GM12878 (cell line): ENCODE data around the gene EIF2S3B. TPM values are rescaled to one million over a fixed set of nuclear protein-coding genes. Genes with fewer than 3 reads are reported as not detected.

Experiments used
- ATAC-seq: fragments of 200-7000 bp; cut with Tn5 transposase; 3 replicates; pipeline ENCODE4 v1.9.1; 2020; ENCODE audit warnings: mild to moderate bottlenecking, moderate library complexity
- BruUV-seq: library from RNA; stranded (reverse); fragments of 400-500 nt; replicated peaks from 2 replicates; lab custom pipeline; 2021; lab: Mats Ljungman, UMichigan
- CTCF ChIA-PET: fragments of 300-600 bp; sonication (Branson Sonifier 250); formaldehyde crosslinking; extraction: SDS; loops from one replicate; lab custom pipeline; 2021; ENCODE audit warnings: inconsistent platforms; lab: Yijun Ruan, JAX
- POLR2A ChIA-PET: fragments of 350-600 bp; formaldehyde crosslinking; extraction: SDS; loops from one replicate; lab custom pipeline; 2021; ENCODE audit warnings: inconsistent platforms; lab: Charles Lee
- RAD21 ChIA-PET: fragments of 300-600 bp; sonication (Branson Sonifier 250); formaldehyde crosslinking; loops from one replicate; lab custom pipeline; 2023; ENCODE audit warnings: antibody characterized with exemption; ENCODE audit not compliant: unreplicated experiment; lab: Charles Lee
- SMC1A ChIA-PET: fragments of 300-600 bp; sonication (Branson Sonifier 250); formaldehyde crosslinking; loops from one replicate; lab custom pipeline; 2023; ENCODE audit not compliant: unreplicated experiment, uncharacterized antibody; lab: Charles Lee
- DNase-seq: peaks from one replicate; pipeline ENCODE4 v3.0.0-alpha.2; 2011; ENCODE audit warnings: low read depth, low spot score
- FAIRE-seq: peaks from 3 replicates; lab custom pipeline; 2011; peaks lifted over from hg19 to GRCh38; lab: Jason Lieb, UNC
- H2AFZ ChIP-seq: 2 replicates; pipeline ENCODE4 v1.6.0; 2011; ENCODE audit warnings: low read depth, low read length, control low read depth; ENCODE audit not compliant: control insufficient read depth
- H3K27ac ChIP-seq: 2 replicates; pipeline ENCODE4 v1.5.1; 2011; ENCODE audit warnings: control low read depth; ENCODE audit not compliant: control insufficient read depth, insufficient read depth
- H3K27me3 ChIP-seq, 2 experiments: replicated peaks in 1 of 2; 2 replicates each; pipeline versions ENCODE4 v1.6.0 to v1.6.1; 2011; ENCODE audit warnings: low read length in 1 of 2; ENCODE audit not compliant: control insufficient read depth in 2 of 2, insufficient read depth in 2 of 2
- H3K36me3 ChIP-seq, 2 experiments: 2 replicates each; pipeline ENCODE4 v1.5.1; 2011; ENCODE audit warnings: low read length in 1 of 2; ENCODE audit not compliant: control insufficient read depth in 2 of 2, insufficient read depth in 2 of 2
- H3K4me1 ChIP-seq: 2 replicates; pipeline ENCODE4 v1.6.1; 2011; ENCODE audit warnings: mild to moderate bottlenecking, low read length, moderate library complexity, mixed read lengths; ENCODE audit not compliant: control insufficient read depth, insufficient read depth
- H3K4me2 ChIP-seq: 2 replicates; pipeline ENCODE4 v1.6.0; 2011; ENCODE audit warnings: control low read depth; ENCODE audit not compliant: control insufficient read depth, insufficient read depth
- H3K4me3 ChIP-seq: fragments of 200-600 bp; sonication (generic); 2 replicates; pipeline ENCODE4 v1.5.1; 2016
- H3K79me2 ChIP-seq: 2 replicates; pipeline ENCODE4 v1.6.0; 2011; ENCODE audit warnings: low read length; ENCODE audit not compliant: control insufficient read depth, insufficient read depth
- H3K9ac ChIP-seq: 2 replicates; pipeline ENCODE4 v1.8.0; 2011; ENCODE audit warnings: low read length, control low read depth, mixed read lengths; ENCODE audit not compliant: control insufficient read depth, insufficient read depth
- H3K9me3 ChIP-seq: replicated peaks from 3 replicates; pipeline ENCODE4 v1.5.1; 2011; ENCODE audit warnings: mild to moderate bottlenecking, low read length; ENCODE audit not compliant: control insufficient read depth, insufficient read depth
- H4K20me1 ChIP-seq: 2 replicates; pipeline ENCODE4 v1.6.0; 2011; ENCODE audit not compliant: control insufficient read depth, insufficient read depth
- E2F8 ChIP-seq: fragments of 450-650 bp; IDR thresholded peaks from 2 replicates; pipeline ENCODE4 v1.6.1; 2018; ENCODE audit warnings: mild to moderate bottlenecking, low read depth, moderate library complexity; ENCODE audit not compliant: partially characterized antibody
- IKZF2 ChIP-seq, 2 experiments: fragments of 450-650 bp; IDR thresholded peaks; 2 replicates each; pipeline ENCODE4 v1.6.1; 2017; ENCODE audit warnings: mild to moderate bottlenecking in 2 of 2, moderate library complexity in 2 of 2
- JUNB ChIP-seq: IDR thresholded peaks from 2 replicates; pipeline ENCODE4 v1.6.1; 2016; ENCODE audit warnings: antibody characterized with exemption, mild to moderate bottlenecking
- KLF5 ChIP-seq: fragments of 450-650 bp; IDR thresholded peaks from 2 replicates; pipeline ENCODE4 v1.6.1; 2014; ENCODE audit warnings: mild to moderate bottlenecking; ENCODE audit not compliant: partially characterized antibody
- MYB ChIP-seq: fragments of 150-350 bp; IDR thresholded peaks from 2 replicates; pipeline ENCODE4 v1.6.1; 2014; ENCODE audit warnings: mild to moderate bottlenecking, low read depth, low read length, borderline replicate concordance
- NFYB ChIP-seq: IDR thresholded peaks from 2 replicates; pipeline ENCODE4 v1.6.1; 2011; ENCODE audit warnings: low read depth, mild to moderate bottlenecking, low read length, improper control_type of control experiment, moderate library complexity; ENCODE audit not compliant: insufficient read depth
- NR2C1 ChIP-seq: fragments of 450-650 bp; IDR thresholded peaks from 2 replicates; pipeline ENCODE4 v1.6.1; 2017; ENCODE audit warnings: antibody characterized with exemption, mild to moderate bottlenecking, moderate library complexity
- POLR2AphosphoS2 ChIP-seq: IDR thresholded peaks from 2 replicates; pipeline ENCODE4 v1.6.1; 2011; ENCODE audit warnings: low read depth, mild to moderate bottlenecking, low read length, improper control_type of control experiment, moderate library complexity
- POU2F2 ChIP-seq: IDR thresholded peaks from 3 replicates; pipeline ENCODE4 v1.6.1; 2011; ENCODE audit warnings: low read depth, mild to moderate bottlenecking, low read length, borderline replicate concordance
- SRF ChIP-seq, 2 experiments: IDR thresholded peaks; 2 replicates each; pipeline ENCODE4 v1.6.1; 2011; ENCODE audit warnings: low read depth in 2 of 2, low read length in 2 of 2, mild to moderate bottlenecking in 1 of 2, moderate library complexity in 1 of 2
- SUPT20H ChIP-seq: IDR thresholded peaks from 2 replicates; pipeline ENCODE4 v1.6.1; 2011; ENCODE audit warnings: low read depth, mild to moderate bottlenecking, low read length, moderate library complexity, borderline replicate concordance; ENCODE audit not compliant: control insufficient read depth
- SUZ12 ChIP-seq: fragments of 200-600 bp; sonication (generic); IDR thresholded peaks from one replicate; pipeline ENCODE4 v1.6.1; 2018; ENCODE audit warnings: antibody characterized with exemption, mild to moderate bottlenecking; ENCODE audit not compliant: unreplicated experiment
- WRNIP1 ChIP-seq: IDR thresholded peaks from 2 replicates; pipeline ENCODE4 v1.6.1; 2011; ENCODE audit warnings: low read depth, low read length, improper control_type of control experiment, borderline replicate concordance
- ZNF207 ChIP-seq: fragments of 450-650 bp; IDR thresholded peaks from 2 replicates; pipeline ENCODE4 v1.6.1; 2014; ENCODE audit warnings: antibody characterized with exemption, mild to moderate bottlenecking, borderline replicate concordance
- ZNF274 ChIP-seq: IDR thresholded peaks from one replicate; pipeline ENCODE4 v1.8.0; 2011; ENCODE audit not compliant: insufficient read length, insufficient read depth
- WGBS: methylation state at CpG from one replicate; pipeline ENCODE4 v1.1.6; 2016; ENCODE audit warnings: low lambda C conversion rate; ENCODE audit not compliant: insufficient replicate concordance, insufficient coverage; ENCODE audit errors: missing lambda C conversion rate; 5-methylcytosine and 5-hydroxymethylcytosine counted together
- in situ Hi-C: fragments of 300-500 bp; cut with MboI; formaldehyde crosslinking; loops from 9 replicates; pipeline ENCODE4 v1.14.3; 2018; ENCODE audit warnings: mixed read lengths
- intact Hi-C: fragments of 100-400 bp; cut with micrococcal nuclease; formaldehyde crosslinking; loops from one replicate; pipeline ENCODE4 v1.14.2; 2022; ENCODE audit not compliant: unreplicated experiment
- polyA plus RNA-seq, 11 experiments: library from polyadenylated mRNA; depleted of rRNA in 4 of 11; unstranded in 6 of 11; stranded (reverse) in 5 of 11; fragments of >200 nt; fragmentation: Nextera tagmentation in 4 of 11; fragmentation: Illumina TruSeq in 1 of 11; extraction: Ambion mirVana in 4 of 11; extraction: Trizol in 1 of 11; gene quantifications; 1 replicate in 1 of 11; 2 replicates in 10 of 11; pipeline versions ENCODE4 v1.2.1 to v1.2.3, GENCODE V29; 2011 to 2016; ENCODE audit warnings: inconsistent platforms in 2 of 11, missing spikeins in 2 of 11, low read depth in 1 of 11
- total RNA-seq, 4 experiments: library from RNA; depleted of rRNA in 3 of 4; stranded (reverse); fragments of >200 nt in 3 of 4; fragmentation: Illumina TruSeq in 1 of 4; extraction: Trizol in 1 of 4; gene quantifications; 2 replicates each; pipeline versions ENCODE4 v1.2.1 to v1.2.3, GENCODE V29; 2013 to 2021

EIF2S3B gene
- total and polyA plus RNA-seq, 10 of the 15 experiments (the other 5 are each of a cell fraction or from before 2014, with no cell fraction given): 0.18 to 2.2 (median 1.4) TPM; not detected in 1

GRCh38 chr12:10528174-10528953, 22.7 kb downstream of the EIF2S3B start:
- FAIRE-seq: no peak
- H3K9ac ChIP-seq: no peak overlapping the region
- no peak overlapping the region for H3K4me2 ChIP-seq
- no peaks in the 10 kb centered on the region for H4K20me1 ChIP-seq
- CTCF ChIA-PET: no interaction called here
- no TSS peak for BruUV-seq
- H3K79me2 ChIP-seq: no peaks in the 10 kb centered on the region
- in situ Hi-C loops (loop anchor here (25.0 kb wide), 1 partner anchor 109 kb away; no protein-coding TSS in a partner anchor), intact Hi-C loops (no loop called here)
- ATAC-seq: no peak
- POLR2A ChIA-PET: no interaction called here
- no peak overlapping the region for H2AFZ ChIP-seq
- no peaks in the 10 kb centered on the region for H3K27me3 ChIP-seq
- no peak for DNase-seq
- no peak overlapping the region for H3K27ac ChIP-seq
- H3K4me1 ChIP-seq: no peaks in the 10 kb centered on the region
- SMC1A ChIA-PET: interaction anchor here (1.2 kb wide), 1 partner anchor 15 kb away, joined by 3 read pairs; no protein-coding TSS in a partner anchor
- no peaks in the 10 kb centered on the region; the same call in none of the 3 replicates for H3K9me3 ChIP-seq
- RAD21 ChIA-PET: no interaction called here
- no peaks in the 10 kb centered on the region for H3K36me3 ChIP-seq
- no peak overlapping the region for H3K4me3 ChIP-seq
- TF ChIP-seq KLF5 (no peak), NR2C1 (no peak)
- WGBS: 30% methylated on average over 2 of the region's 2 CpGs

- Histone ChIP-seq H3K9me3 (no peaks in the 10 kb centered on the region; the same call in 1 of the 3 replicates), H2AFZ (no peak overlapping the region), H3K9ac (no peak overlapping the region), H3K4me1 (no peaks in the 10 kb centered on the region), H3K4me3 (no peak overlapping the region), H3K79me2 (no peaks in the 10 kb centered on the region), H3K27ac (no peak overlapping the region), H3K36me3 (no peaks in the 10 kb centered on the region), H3K4me2 (no peak overlapping the region), H4K20me1 (no peaks in the 10 kb centered on the region), H3K27me3 (no peaks in the 10 kb centered on the region)
- POLR2A ChIA-PET: no interaction called here
- BruUV-seq: no TSS peak
- FAIRE-seq: no peak
- in situ Hi-C loops (loop anchor here (25.0 kb wide), 1 partner anchor 108 kb away; no protein-coding TSS in a partner anchor), intact Hi-C loops (no loop called here)
- RAD21 ChIA-PET: no interaction called here
- SMC1A ChIA-PET: interaction anchor here (1.2 kb wide), 1 partner anchor 14 kb away, joined by 3 read pairs; no protein-coding TSS in a partner anchor
- DNase-seq: no peak
- no peak for ATAC-seq
- CTCF ChIA-PET: no interaction called here
- 65% methylated on average over 3 of the region's 3 CpGs for WGBS
- TF ChIP-seq NFYB (no peak), SUPT20H (no peak), IKZF2 (IDR thresholded peaks at IDR 0.05) (no peak), ZNF207 (no peak), SRF (IDR thresholded peaks at IDR 0.05; ENCODE audit: low read depth in 2 of 2, low read length in 2 of 2) (no peak), POU2F2 (no peak), WRNIP1 (no peak), ZNF274 (no peak), E2F8 (no peak), JUNB (no peak), POLR2AphosphoS2 (no peak), SUZ12 (no peak), MYB (no peak)
These were observed 23.9 kb downstream of the EIF2S3B start for GRCh38 chr12:10529603-10530002.
